GM23338 (cell line): Measurements from ENCODE around the gene FOXO3. TPM values are rescaled to one million over a fixed set of nuclear protein-coding genes. Genes with fewer than 3 reads are reported as not detected.

ENCODE experiments used
- ATAC-seq: fragments of 200-7000 bp; cut with Tn5 transposase; 3 replicates; pipeline ENCODE4 v1.9.1; 2020
- DNase-seq: peaks from one replicate; pipeline ENCODE4 v3.0.0-alpha.2; 2015; ENCODE audit warnings: low spot score
- H2AFZ ChIP-seq: fragments of 200-600 bp; sonication (generic); 2 replicates; pipeline ENCODE4 v1.8.0; 2016; ENCODE audit warnings: antibody characterized with exemption, mild to moderate bottlenecking, moderate library complexity
- H3F3A ChIP-seq: fragments of 200-600 bp; sonication (generic); replicated peaks from 2 replicates; pipeline ENCODE4 v1.8.0; 2017; ENCODE audit warnings: antibody characterized with exemption, mixed run types, low read depth
- H3K27ac ChIP-seq: fragments of 200-600 bp; sonication (generic); 2 replicates; pipeline ENCODE4 v1.6.1; 2016; ENCODE audit warnings: low read depth
- H3K27me3 ChIP-seq: fragments of 200-600 bp; sonication (generic); 2 replicates; pipeline ENCODE4 v1.8.0; 2016; ENCODE audit warnings: mild to moderate bottlenecking, mixed run types, moderate library complexity; ENCODE audit not compliant: insufficient read depth
- H3K36me3 ChIP-seq: fragments of 200-600 bp; sonication (generic); 2 replicates; pipeline ENCODE4 v1.8.0; 2016; ENCODE audit warnings: mild to moderate bottlenecking; ENCODE audit not compliant: insufficient read depth
- H3K4me1 ChIP-seq: fragments of 200-600 bp; sonication (generic); 2 replicates; pipeline ENCODE4 v1.8.0; 2016; ENCODE audit warnings: mild to moderate bottlenecking, moderate library complexity; ENCODE audit not compliant: insufficient read depth
- H3K4me2 ChIP-seq: fragments of 200-600 bp; sonication (generic); 2 replicates; pipeline ENCODE4 v1.7.1; 2017; ENCODE audit warnings: mixed run types
- H3K4me3 ChIP-seq: fragments of 200-600 bp; sonication (generic); 2 replicates; pipeline ENCODE4 v1.6.1; 2016; ENCODE audit warnings: mixed run types
- H3K79me2 ChIP-seq: fragments of 200-600 bp; sonication (generic); replicated peaks from 2 replicates; pipeline ENCODE4 v1.8.0; 2017; ENCODE audit warnings: mild to moderate bottlenecking; ENCODE audit not compliant: insufficient read depth
- H3K9me2 ChIP-seq: fragments of 200-600 bp; sonication (generic); 2 replicates; pipeline ENCODE4 v1.8.0; 2017; ENCODE audit not compliant: insufficient read depth
- H4K20me1 ChIP-seq: fragments of 200-600 bp; sonication (generic); replicated peaks from 2 replicates; pipeline ENCODE4 v1.8.0; 2017; ENCODE audit warnings: mild to moderate bottlenecking; ENCODE audit not compliant: insufficient read depth
- H3K27ac Mint-ChIP-seq: 2 replicates; pipeline ENCODE4 v1.8.0; 2020; ENCODE audit warnings: inconsistent platforms, mild to moderate bottlenecking, moderate library complexity, mixed read lengths
- H3K27me3 Mint-ChIP-seq: 3 replicates; pipeline ENCODE4 v1.8.0; 2022; ENCODE audit warnings: low read depth, mild to moderate bottlenecking, moderate library complexity, mixed read lengths, inconsistent platforms; ENCODE audit not compliant: insufficient read depth, poor library complexity
- H3K36me3 Mint-ChIP-seq: 3 replicates; pipeline ENCODE4 v1.8.0; 2021; ENCODE audit warnings: low read depth, mild to moderate bottlenecking, inconsistent platforms, moderate library complexity, mixed read lengths
- H3K4me1 Mint-ChIP-seq: 3 replicates; pipeline ENCODE4 v1.8.0; 2020; ENCODE audit warnings: mild to moderate bottlenecking, inconsistent platforms, mixed read lengths
- H3K4me3 Mint-ChIP-seq: 3 replicates; pipeline ENCODE4 v1.8.0; 2021; ENCODE audit warnings: moderate library complexity, mild to moderate bottlenecking, inconsistent platforms, mixed read lengths
- H3K9me3 Mint-ChIP-seq: 3 replicates; pipeline ENCODE4 v1.8.0; 2020; ENCODE audit warnings: moderate library complexity, mild to moderate bottlenecking, inconsistent platforms, mixed read lengths
- CREB1 ChIP-seq: fragments of 250-450 bp; sonication (Bioruptor Pico); IDR thresholded peaks from 2 replicates; pipeline ENCODE4 v1.5.0; 2020; ENCODE audit warnings: low read depth, mild to moderate bottlenecking, moderate library complexity
- EZH2 ChIP-seq: fragments of 200-600 bp; sonication (generic); IDR thresholded peaks from one replicate; pipeline ENCODE4 v1.8.0; 2017; ENCODE audit warnings: antibody characterized with exemption, mild to moderate bottlenecking, low read depth; ENCODE audit not compliant: unreplicated experiment
- EZH2phosphoT487 ChIP-seq: fragments of 200-600 bp; sonication (generic); IDR thresholded peaks from one replicate; pipeline ENCODE4 v1.8.1; 2018; ENCODE audit warnings: antibody characterized with exemption; ENCODE audit not compliant: unreplicated experiment
- JUNB ChIP-seq: IDR thresholded peaks from one replicate; pipeline ENCODE4 v1.6.1; 2016; ENCODE audit warnings: antibody characterized with exemption; ENCODE audit not compliant: unreplicated experiment
- NANOG ChIP-seq: IDR thresholded peaks from 2 replicates; pipeline ENCODE4 v1.6.1; 2016; ENCODE audit warnings: antibody characterized with exemption, borderline replicate concordance
- POLR2AphosphoS5 ChIP-seq: IDR thresholded peaks from 2 replicates; pipeline ENCODE4 v1.6.1; 2016; ENCODE audit warnings: antibody characterized with exemption, low read depth
- STAT1 ChIP-seq: IDR thresholded peaks from one replicate; pipeline ENCODE4 v1.6.1; 2016; ENCODE audit warnings: antibody characterized with exemption; ENCODE audit not compliant: unreplicated experiment
- ZNF114 ChIP-seq: fragments of 250-450 bp; sonication (Bioruptor Pico); IDR thresholded peaks from 2 replicates; pipeline ENCODE4 v1.5.0; 2020; ENCODE audit warnings: mild to moderate bottlenecking, moderate library complexity
- ZNF331 ChIP-seq: fragments of 250-450 bp; sonication (Bioruptor Pico); IDR thresholded peaks from 2 replicates; pipeline ENCODE4 v1.5.0; 2020; ENCODE audit warnings: low read depth, mild to moderate bottlenecking, moderate library complexity
- polyA plus RNA-seq: library from polyadenylated mRNA; unstranded; fragments of >200 nt; fragmentation: Nextera tagmentation; extraction: Ambion mirVana; gene quantifications from 2 replicates; pipeline ENCODE4 v1.2.1, GENCODE V29; 2016
- total RNA-seq: library from RNA; depleted of rRNA; stranded (reverse); fragments of >200 nt; shearing (Covaris generic); gene quantifications from 2 replicates; pipeline ENCODE4 v1.2.3, GENCODE V29; 2014
- TF ChIP-seq, protein P1 (sequence below): IDR thresholded peaks from one replicate; pipeline ENCODE4 v1.6.1; 2018; ENCODE audit warnings: antibody characterized with exemption; ENCODE audit not compliant: unreplicated experiment
- TF ChIP-seq, protein P2 (sequence below): fragments of 250-450 bp; sonication (Bioruptor Pico); IDR thresholded peaks from 2 replicates; pipeline ENCODE4 v1.5.0; 2020; ENCODE audit warnings: mild to moderate bottlenecking, moderate library complexity
- TF ChIP-seq, protein P3 (sequence below), 2 experiments: fragments of 200-600 bp in 1 of 2; sonication (generic) in 1 of 2; conservative IDR thresholded peaks; 2 replicates each; pipeline versions ENCODE4 v1.5.1 to v1.6.1; 2016 to 2017; ENCODE audit warnings: antibody characterized with exemption in 2 of 2, low read depth in 2 of 2, mild to moderate bottlenecking in 2 of 2, moderate library complexity in 1 of 2
- TF ChIP-seq, protein P4 (sequence below): IDR thresholded peaks from 2 replicates; pipeline ENCODE4 v1.6.1; 2016; ENCODE audit warnings: antibody characterized with exemption

FOXO3 gene
- total and polyA plus RNA-seq, 2 experiments from 2014 or later: 9.8 to 20.2 TPM

DNA sequence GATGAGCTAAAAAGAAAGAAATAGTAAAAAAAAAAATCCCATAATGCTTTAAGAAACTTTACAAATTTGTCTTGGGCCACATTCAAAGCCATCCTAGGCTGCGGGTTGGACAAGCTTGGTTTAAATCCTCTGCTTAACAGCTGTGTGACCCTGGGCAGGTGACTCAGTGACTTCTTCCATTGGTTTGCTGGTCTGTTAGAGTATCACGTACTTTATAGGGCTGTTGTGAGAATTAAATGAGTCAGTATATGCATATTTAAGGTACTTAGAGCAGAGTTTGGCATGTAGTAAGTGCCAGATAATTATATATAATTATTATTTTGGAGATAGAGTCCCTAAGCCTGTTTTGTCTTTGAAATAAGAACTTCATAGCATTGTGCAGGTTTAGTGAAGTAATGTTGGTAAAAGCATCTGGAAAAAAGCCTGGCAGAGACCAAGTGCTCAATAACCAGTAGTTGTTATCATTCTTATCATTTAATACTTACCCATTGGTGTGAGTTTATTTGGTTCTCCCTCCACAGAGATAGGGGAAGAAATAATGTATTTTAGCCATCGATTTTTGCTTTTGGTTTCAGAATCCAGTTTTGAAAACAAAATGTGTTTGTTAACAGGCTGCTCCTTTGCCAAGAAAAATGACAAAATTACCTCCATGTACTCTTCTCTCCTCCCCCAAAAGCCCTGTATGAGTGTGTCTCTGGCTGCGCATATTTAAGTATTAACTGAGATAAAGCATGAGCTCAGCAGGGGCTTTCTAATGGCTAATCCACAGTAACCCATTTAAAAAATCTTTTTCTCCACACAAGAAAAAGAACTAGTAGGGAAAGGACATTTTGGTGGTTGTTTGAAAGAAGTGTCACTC is 67.2 kb downstream of the FOXO3 start:
- no peak overlapping the region for H2AFZ ChIP-seq
- Mint-ChIP-seq H3K9me3 (no peaks in the 10 kb centered on the region), H3K36me3 (no peaks in the 10 kb centered on the region), H3K4me3 (no peak overlapping the region), H3K27me3 (no peaks in the 10 kb centered on the region), H3K4me1 (peaks cover 71% of the 10 kb centered on the region), H3K27ac (no peak overlapping the region; the same call in 1 of the 2 replicates)
- H3F3A ChIP-seq: peaks cover 2% of the 10 kb centered on the region; the same call in 1 of the 2 replicates
- 0 out of 2 replicates have a peak overlapping the region, but pooled peaks have one; percentile 21 for H3K4me2 ChIP-seq
- peak; percentile 20; the same call in 2 of the 3 replicates for ATAC-seq
- no peak for DNase-seq
- H3K27me3 ChIP-seq: no peaks in the 10 kb centered on the region
- H4K20me1 ChIP-seq: peaks cover 10% of the 10 kb centered on the region; the same call in 1 of the 2 replicates
- H3K79me2 ChIP-seq: peaks cover 75% of the 10 kb centered on the region
- no peaks in the 10 kb centered on the region for H3K9me2 ChIP-seq
- H3K36me3 ChIP-seq: no peaks in the 10 kb centered on the region
- H3K27ac ChIP-seq: no peak overlapping the region
- peaks cover 47% of the 10 kb centered on the region for H3K4me1 ChIP-seq
- H3K4me3 ChIP-seq: no peak overlapping the region
- TF ChIP-seq, protein P1, sequence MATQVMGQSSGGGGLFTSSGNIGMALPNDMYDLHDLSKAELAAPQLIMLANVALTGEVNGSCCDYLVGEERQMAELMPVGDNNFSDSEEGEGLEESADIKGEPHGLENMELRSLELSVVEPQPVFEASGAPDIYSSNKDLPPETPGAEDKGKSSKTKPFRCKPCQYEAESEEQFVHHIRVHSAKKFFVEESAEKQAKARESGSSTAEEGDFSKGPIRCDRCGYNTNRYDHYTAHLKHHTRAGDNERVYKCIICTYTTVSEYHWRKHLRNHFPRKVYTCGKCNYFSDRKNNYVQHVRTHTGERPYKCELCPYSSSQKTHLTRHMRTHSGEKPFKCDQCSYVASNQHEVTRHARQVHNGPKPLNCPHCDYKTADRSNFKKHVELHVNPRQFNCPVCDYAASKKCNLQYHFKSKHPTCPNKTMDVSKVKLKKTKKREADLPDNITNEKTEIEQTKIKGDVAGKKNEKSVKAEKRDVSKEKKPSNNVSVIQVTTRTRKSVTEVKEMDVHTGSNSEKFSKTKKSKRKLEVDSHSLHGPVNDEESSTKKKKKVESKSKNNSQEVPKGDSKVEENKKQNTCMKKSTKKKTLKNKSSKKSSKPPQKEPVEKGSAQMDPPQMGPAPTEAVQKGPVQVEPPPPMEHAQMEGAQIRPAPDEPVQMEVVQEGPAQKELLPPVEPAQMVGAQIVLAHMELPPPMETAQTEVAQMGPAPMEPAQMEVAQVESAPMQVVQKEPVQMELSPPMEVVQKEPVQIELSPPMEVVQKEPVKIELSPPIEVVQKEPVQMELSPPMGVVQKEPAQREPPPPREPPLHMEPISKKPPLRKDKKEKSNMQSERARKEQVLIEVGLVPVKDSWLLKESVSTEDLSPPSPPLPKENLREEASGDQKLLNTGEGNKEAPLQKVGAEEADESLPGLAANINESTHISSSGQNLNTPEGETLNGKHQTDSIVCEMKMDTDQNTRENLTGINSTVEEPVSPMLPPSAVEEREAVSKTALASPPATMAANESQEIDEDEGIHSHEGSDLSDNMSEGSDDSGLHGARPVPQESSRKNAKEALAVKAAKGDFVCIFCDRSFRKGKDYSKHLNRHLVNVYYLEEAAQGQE: no peak
- TF ChIP-seq NANOG (no peak), JUNB (no peak), POLR2AphosphoS5 (no peak), EZH2phosphoT487 (no peak), ZNF114 (CRISPR knock-in tag) (no peak), EZH2 (no peak), ZNF331 (no peak), CREB1 (no peak), STAT1 (no peak)
- TF ChIP-seq, protein P2, sequence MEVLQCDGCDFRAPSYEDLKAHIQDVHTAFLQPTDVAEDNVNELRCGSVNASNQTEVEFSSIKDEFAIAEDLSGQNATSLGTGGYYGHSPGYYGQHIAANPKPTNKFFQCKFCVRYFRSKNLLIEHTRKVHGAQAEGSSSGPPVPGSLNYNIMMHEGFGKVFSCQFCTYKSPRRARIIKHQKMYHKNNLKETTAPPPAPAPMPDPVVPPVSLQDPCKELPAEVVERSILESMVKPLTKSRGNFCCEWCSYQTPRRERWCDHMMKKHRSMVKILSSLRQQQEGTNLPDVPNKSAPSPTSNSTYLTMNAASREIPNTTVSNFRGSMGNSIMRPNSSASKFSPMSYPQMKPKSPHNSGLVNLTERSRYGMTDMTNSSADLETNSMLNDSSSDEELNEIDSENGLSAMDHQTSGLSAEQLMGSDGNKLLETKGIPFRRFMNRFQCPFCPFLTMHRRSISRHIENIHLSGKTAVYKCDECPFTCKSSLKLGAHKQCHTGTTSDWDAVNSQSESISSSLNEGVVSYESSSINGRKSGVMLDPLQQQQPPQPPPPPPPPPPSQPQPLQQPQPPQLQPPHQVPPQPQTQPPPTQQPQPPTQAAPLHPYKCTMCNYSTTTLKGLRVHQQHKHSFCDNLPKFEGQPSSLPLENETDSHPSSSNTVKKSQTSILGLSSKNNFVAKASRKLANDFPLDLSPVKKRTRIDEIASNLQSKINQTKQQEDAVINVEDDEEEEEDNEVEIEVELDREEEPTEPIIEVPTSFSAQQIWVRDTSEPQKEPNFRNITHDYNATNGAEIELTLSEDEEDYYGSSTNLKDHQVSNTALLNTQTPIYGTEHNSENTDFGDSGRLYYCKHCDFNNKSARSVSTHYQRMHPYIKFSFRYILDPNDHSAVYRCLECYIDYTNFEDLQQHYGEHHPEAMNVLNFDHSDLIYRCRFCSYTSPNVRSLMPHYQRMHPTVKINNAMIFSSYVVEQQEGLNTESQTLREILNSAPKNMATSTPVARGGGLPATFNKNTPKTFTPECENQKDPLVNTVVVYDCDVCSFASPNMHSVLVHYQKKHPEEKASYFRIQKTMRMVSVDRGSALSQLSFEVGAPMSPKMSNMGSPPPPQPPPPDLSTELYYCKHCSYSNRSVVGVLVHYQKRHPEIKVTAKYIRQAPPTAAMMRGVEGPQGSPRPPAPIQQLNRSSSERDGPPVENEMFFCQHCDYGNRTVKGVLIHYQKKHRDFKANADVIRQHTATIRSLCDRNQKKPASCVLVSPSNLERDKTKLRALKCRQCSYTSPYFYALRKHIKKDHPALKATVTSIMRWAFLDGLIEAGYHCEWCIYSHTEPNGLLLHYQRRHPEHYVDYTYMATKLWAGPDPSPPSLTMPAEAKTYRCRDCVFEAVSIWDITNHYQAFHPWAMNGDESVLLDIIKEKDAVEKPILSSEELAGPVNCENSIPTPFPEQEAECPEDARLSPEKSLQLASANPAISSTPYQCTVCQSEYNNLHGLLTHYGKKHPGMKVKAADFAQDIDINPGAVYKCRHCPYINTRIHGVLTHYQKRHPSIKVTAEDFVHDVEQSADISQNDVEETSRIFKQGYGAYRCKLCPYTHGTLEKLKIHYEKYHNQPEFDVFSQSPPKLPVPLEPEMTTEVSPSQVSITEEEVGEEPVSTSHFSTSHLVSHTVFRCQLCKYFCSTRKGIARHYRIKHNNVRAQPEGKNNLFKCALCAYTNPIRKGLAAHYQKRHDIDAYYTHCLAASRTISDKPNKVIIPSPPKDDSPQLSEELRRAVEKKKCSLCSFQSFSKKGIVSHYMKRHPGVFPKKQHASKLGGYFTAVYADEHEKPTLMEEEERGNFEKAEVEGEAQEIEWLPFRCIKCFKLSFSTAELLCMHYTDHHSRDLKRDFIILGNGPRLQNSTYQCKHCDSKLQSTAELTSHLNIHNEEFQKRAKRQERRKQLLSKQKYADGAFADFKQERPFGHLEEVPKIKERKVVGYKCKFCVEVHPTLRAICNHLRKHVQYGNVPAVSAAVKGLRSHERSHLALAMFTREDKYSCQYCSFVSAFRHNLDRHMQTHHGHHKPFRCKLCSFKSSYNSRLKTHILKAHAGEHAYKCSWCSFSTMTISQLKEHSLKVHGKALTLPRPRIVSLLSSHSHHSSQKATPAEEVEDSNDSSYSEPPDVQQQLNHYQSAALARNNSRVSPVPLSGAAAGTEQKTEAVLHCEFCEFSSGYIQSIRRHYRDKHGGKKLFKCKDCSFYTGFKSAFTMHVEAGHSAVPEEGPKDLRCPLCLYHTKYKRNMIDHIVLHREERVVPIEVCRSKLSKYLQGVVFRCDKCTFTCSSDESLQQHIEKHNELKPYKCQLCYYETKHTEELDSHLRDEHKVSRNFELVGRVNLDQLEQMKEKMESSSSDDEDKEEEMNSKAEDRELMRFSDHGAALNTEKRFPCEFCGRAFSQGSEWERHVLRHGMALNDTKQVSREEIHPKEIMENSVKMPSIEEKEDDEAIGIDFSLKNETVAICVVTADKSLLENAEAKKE (CRISPR knock-in tag): no peak
- TF ChIP-seq, protein P3, sequence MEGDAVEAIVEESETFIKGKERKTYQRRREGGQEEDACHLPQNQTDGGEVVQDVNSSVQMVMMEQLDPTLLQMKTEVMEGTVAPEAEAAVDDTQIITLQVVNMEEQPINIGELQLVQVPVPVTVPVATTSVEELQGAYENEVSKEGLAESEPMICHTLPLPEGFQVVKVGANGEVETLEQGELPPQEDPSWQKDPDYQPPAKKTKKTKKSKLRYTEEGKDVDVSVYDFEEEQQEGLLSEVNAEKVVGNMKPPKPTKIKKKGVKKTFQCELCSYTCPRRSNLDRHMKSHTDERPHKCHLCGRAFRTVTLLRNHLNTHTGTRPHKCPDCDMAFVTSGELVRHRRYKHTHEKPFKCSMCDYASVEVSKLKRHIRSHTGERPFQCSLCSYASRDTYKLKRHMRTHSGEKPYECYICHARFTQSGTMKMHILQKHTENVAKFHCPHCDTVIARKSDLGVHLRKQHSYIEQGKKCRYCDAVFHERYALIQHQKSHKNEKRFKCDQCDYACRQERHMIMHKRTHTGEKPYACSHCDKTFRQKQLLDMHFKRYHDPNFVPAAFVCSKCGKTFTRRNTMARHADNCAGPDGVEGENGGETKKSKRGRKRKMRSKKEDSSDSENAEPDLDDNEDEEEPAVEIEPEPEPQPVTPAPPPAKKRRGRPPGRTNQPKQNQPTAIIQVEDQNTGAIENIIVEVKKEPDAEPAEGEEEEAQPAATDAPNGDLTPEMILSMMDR (conservative IDR thresholded peaks at IDR 0.05; ENCODE audit: low read depth in 2 of 2): no peak
- TF ChIP-seq, protein P4, sequence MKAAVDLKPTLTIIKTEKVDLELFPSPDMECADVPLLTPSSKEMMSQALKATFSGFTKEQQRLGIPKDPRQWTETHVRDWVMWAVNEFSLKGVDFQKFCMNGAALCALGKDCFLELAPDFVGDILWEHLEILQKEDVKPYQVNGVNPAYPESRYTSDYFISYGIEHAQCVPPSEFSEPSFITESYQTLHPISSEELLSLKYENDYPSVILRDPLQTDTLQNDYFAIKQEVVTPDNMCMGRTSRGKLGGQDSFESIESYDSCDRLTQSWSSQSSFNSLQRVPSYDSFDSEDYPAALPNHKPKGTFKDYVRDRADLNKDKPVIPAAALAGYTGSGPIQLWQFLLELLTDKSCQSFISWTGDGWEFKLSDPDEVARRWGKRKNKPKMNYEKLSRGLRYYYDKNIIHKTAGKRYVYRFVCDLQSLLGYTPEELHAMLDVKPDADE: no peak
